HepG2 (cell line): ENCODE results near the gene MARF1. TPM values are rescaled to one million over a fixed set of nuclear protein-coding genes. Genes with fewer than 3 reads are reported as not detected.
A peak's percentile ranks its signal among the peaks of the same experiment; 100 is the strongest.

Experiments used
- DPF2 ChIP-seq: sonication (generic); formaldehyde crosslinking; IDR thresholded peaks from 2 replicates; pipeline ENCODE4 v1.4.0; 2020; ENCODE audit warnings: mild to moderate bottlenecking, low read depth, missing genetic modification reagents, borderline replicate concordance
- EED ChIP-seq: sonication (generic); formaldehyde crosslinking; IDR thresholded peaks from 2 replicates; pipeline ENCODE4 v1.5.0; 2020; ENCODE audit warnings: mild to moderate bottlenecking, missing genetic modification reagents
- HDAC1 ChIP-seq: sonication (generic); formaldehyde crosslinking; IDR thresholded peaks from 2 replicates; pipeline ENCODE4 v1.5.1; 2020; ENCODE audit warnings: mild to moderate bottlenecking, missing genetic modification reagents
- HOXA3 ChIP-seq: sonication (generic); formaldehyde crosslinking; IDR thresholded peaks from 2 replicates; pipeline ENCODE4 v1.5.0; 2020; ENCODE audit warnings: missing genetic modification reagents
- KMT2B ChIP-seq: IDR thresholded peaks from 2 replicates; pipeline ENCODE4 v1.6.1; 2016; ENCODE audit warnings: missing genetic modification reagents, missing compliant biosample characterization
- MAF1 ChIP-seq: sonication (generic); formaldehyde crosslinking; IDR thresholded peaks from 2 replicates; pipeline ENCODE4 v1.5.0; 2020; ENCODE audit warnings: missing genetic modification reagents, borderline replicate concordance
- MED1 ChIP-seq: sonication (generic); formaldehyde crosslinking; IDR thresholded peaks from 2 replicates; pipeline ENCODE4 v1.4.0; 2020; ENCODE audit warnings: missing genetic modification reagents
- MIER3 ChIP-seq: IDR thresholded peaks from 2 replicates; pipeline ENCODE4 v1.6.1; 2016; ENCODE audit warnings: missing compliant biosample characterization, borderline replicate concordance
- NFKB2 ChIP-seq: sonication (generic); formaldehyde crosslinking; IDR thresholded peaks from 2 replicates; pipeline ENCODE4 v1.4.0; 2020; ENCODE audit warnings: missing genetic modification reagents, borderline replicate concordance
- RBM22 ChIP-seq: fragments of 200-400 bp; formaldehyde crosslinking; optimal IDR thresholded peaks from 2 replicates; pipeline ENCODE3; 2017; ENCODE audit warnings: mild to moderate bottlenecking, low read length, moderate library complexity
- RBM39 ChIP-seq: fragments of 200-400 bp; formaldehyde crosslinking; IDR thresholded peaks from one replicate; pipeline ENCODE4 v1.6.1; 2018; ENCODE audit warnings: antibody characterized with exemption, mild to moderate bottlenecking, low read depth, low read length; ENCODE audit not compliant: poor library complexity, severe bottlenecking
- SAP130 ChIP-seq: IDR thresholded peaks from 2 replicates; pipeline ENCODE4 v1.6.1; 2016; ENCODE audit warnings: low read depth
- SMAD1 ChIP-seq: sonication (generic); formaldehyde crosslinking; IDR thresholded peaks from 2 replicates; pipeline ENCODE4 v1.4.0; 2020; ENCODE audit warnings: missing genetic modification reagents, low read depth, mild to moderate bottlenecking, borderline replicate concordance
- TRIM24 ChIP-seq: sonication (generic); formaldehyde crosslinking; IDR thresholded peaks from 2 replicates; pipeline ENCODE4 v1.8.0; 2022; ENCODE audit warnings: mild to moderate bottlenecking, missing genetic modification reagents
- ZNF441 ChIP-seq: sonication (generic); formaldehyde crosslinking; IDR thresholded peaks from 2 replicates; pipeline ENCODE4 v1.7.0; 2021; ENCODE audit warnings: missing genetic modification reagents, borderline replicate concordance
- ZNF460 ChIP-seq: sonication (generic); formaldehyde crosslinking; IDR thresholded peaks from 2 replicates; pipeline ENCODE4 v1.5.1; 2020; ENCODE audit warnings: missing genetic modification reagents, mild to moderate bottlenecking, borderline replicate concordance
- ZNF468 ChIP-seq: sonication (generic); formaldehyde crosslinking; IDR thresholded peaks from 2 replicates; pipeline ENCODE4 v1.8.0; 2022; ENCODE audit warnings: mild to moderate bottlenecking, moderate library complexity, missing genetic modification reagents
- ZNF652 ChIP-seq: IDR thresholded peaks from 2 replicates; pipeline ENCODE4 v1.6.1; 2016; ENCODE audit warnings: low read depth, borderline replicate concordance
- ZNF841 ChIP-seq: sonication (generic); formaldehyde crosslinking; IDR thresholded peaks from 2 replicates; pipeline ENCODE4 v1.8.1; 2023; ENCODE audit warnings: missing genetic modification reagents, borderline replicate concordance
- polyA plus RNA-seq, 8 experiments: library from polyadenylated mRNA; depleted of rRNA in 3 of 8; stranded (reverse) in 7 of 8; unstranded in 1 of 8; fragments of >200 nt; fragmentation: Illumina TruSeq in 4 of 8; extraction: Trizol in 4 of 8; gene quantifications; 2 replicates each; pipeline versions ENCODE4 v1.2.1 to v1.2.3, GENCODE V29; 2011 to 2016; ENCODE audit warnings: low read depth in 4 of 8, missing spikeins in 1 of 8, mixed read lengths in 1 of 8; ENCODE audit not compliant: insufficient read depth in 1 of 8
- total RNA-seq, 5 experiments: library from RNA; depleted of rRNA; stranded (reverse); fragments of >200 nt; fragmentation: Illumina TruSeq; extraction: Trizol; gene quantifications; 2 replicates each; pipeline ENCODE4 v1.2.3, GENCODE V29; 2016; ENCODE audit warnings: low read depth in 1 of 5
- TF ChIP-seq, protein P1 (sequence below): sonication (generic); formaldehyde crosslinking; IDR thresholded peaks from 2 replicates; pipeline ENCODE4 v1.8.0; 2022; ENCODE audit warnings: mild to moderate bottlenecking, missing genetic modification reagents, moderate library complexity
- TF ChIP-seq, protein P2 (sequence below): sonication (generic); formaldehyde crosslinking; IDR thresholded peaks from 2 replicates; pipeline ENCODE4 v1.4.0; 2020; ENCODE audit warnings: missing genetic modification reagents
- TF ChIP-seq, protein P3 (sequence below): sonication (generic); formaldehyde crosslinking; IDR thresholded peaks from 2 replicates; pipeline ENCODE4 v1.4.0; 2020; ENCODE audit warnings: low read depth, mild to moderate bottlenecking, missing genetic modification reagents
- TF ChIP-seq, protein P4 (sequence below): sonication (generic); formaldehyde crosslinking; IDR thresholded peaks from 2 replicates; pipeline ENCODE4 v1.4.0; 2020; ENCODE audit warnings: missing genetic modification reagents
- TF ChIP-seq, protein P5 (sequence below): sonication (generic); formaldehyde crosslinking; IDR thresholded peaks from 2 replicates; pipeline ENCODE4 v1.4.0; 2020; ENCODE audit warnings: missing genetic modification reagents
- TF ChIP-seq, protein P6 (sequence below): sonication (generic); formaldehyde crosslinking; IDR thresholded peaks from 2 replicates; pipeline ENCODE4 v1.4.0; 2020; ENCODE audit warnings: mild to moderate bottlenecking, missing genetic modification reagents

Gene MARF1
- total and polyA plus RNA-seq, 2 of the 13 experiments (the other 11 are each of a cell fraction or from before 2014, with no cell fraction given), result 8.7 to 20.7 TPM

DNA sequence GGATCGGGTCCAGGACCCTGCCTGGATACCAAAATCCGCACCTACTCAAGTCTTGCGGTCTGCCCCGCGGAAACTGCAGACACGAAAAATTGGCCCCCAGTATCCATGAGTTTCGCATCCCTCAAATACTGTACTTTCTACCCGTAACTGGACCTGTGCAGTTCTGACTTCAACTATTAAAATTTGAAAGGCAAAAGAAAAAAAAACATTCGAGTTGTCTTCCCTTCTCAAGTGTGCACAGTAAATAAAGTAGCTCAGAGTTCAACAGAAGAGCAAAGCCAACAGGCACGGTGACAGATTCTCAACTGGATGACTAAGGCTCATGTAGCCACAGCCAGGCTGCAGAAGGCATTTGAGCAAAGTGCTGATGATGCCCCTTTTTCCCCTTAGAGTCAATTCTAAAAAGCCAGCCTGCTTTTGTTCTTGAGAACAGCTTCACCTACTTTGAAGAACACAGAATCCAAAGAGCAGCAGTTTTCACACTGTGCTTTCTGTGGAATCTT lies 32.5 kb downstream of the MARF1 start (continued):
- TF ChIP-seq, protein P1, sequence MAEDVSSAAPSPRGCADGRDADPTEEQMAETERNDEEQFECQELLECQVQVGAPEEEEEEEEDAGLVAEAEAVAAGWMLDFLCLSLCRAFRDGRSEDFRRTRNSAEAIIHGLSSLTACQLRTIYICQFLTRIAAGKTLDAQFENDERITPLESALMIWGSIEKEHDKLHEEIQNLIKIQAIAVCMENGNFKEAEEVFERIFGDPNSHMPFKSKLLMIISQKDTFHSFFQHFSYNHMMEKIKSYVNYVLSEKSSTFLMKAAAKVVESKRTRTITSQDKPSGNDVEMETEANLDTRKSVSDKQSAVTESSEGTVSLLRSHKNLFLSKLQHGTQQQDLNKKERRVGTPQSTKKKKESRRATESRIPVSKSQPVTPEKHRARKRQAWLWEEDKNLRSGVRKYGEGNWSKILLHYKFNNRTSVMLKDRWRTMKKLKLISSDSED, result no peak
- TF ChIP-seq, protein P2, sequence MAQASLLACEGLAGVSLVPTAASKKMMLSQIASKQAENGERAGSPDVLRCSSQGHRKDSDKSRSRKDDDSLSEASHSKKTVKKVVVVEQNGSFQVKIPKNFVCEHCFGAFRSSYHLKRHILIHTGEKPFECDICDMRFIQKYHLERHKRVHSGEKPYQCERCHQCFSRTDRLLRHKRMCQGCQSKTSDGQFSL (CRISPR knock-in tag), result no peak
- TF ChIP-seq MAF1 (no peak), TRIM24 (CRISPR knock-in tag) (no peak), ZNF468 (no peak), DPF2 (CRISPR knock-in tag) (peak; percentile 86), HDAC1 (peak; percentile 82), NFKB2 (CRISPR knock-in tag) (no peak), MED1 (peak; percentile 98), KMT2B (CRISPR knock-in tag) (no peak), RBM22 (no peak), HOXA3 (CRISPR knock-in tag) (peak; percentile 54), SMAD1 (CRISPR knock-in tag) (no peak), SAP130 (CRISPR knock-in tag) (peak; percentile 84), ZNF652 (peak; percentile 50; the same call in 1 of the 2 replicates), ZNF841 (CRISPR knock-in tag) (no peak), MIER3 (CRISPR knock-in tag) (peak; percentile 88), ZNF441 (CRISPR knock-in tag) (peak; percentile 91; the same call in 1 of the 2 replicates), EED (no peak), RBM39 (no peak), ZNF460 (CRISPR knock-in tag) (peak; percentile 15; the same call in 1 of the 2 replicates)
- TF ChIP-seq, protein P3, sequence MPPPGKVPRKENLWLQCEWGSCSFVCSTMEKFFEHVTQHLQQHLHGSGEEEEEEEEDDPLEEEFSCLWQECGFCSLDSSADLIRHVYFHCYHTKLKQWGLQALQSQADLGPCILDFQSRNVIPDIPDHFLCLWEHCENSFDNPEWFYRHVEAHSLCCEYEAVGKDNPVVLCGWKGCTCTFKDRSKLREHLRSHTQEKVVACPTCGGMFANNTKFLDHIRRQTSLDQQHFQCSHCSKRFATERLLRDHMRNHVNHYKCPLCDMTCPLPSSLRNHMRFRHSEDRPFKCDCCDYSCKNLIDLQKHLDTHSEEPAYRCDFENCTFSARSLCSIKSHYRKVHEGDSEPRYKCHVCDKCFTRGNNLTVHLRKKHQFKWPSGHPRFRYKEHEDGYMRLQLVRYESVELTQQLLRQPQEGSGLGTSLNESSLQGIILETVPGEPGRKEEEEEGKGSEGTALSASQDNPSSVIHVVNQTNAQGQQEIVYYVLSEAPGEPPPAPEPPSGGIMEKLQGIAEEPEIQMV (CRISPR knock-in tag), result no peak
- TF ChIP-seq, protein P4, sequence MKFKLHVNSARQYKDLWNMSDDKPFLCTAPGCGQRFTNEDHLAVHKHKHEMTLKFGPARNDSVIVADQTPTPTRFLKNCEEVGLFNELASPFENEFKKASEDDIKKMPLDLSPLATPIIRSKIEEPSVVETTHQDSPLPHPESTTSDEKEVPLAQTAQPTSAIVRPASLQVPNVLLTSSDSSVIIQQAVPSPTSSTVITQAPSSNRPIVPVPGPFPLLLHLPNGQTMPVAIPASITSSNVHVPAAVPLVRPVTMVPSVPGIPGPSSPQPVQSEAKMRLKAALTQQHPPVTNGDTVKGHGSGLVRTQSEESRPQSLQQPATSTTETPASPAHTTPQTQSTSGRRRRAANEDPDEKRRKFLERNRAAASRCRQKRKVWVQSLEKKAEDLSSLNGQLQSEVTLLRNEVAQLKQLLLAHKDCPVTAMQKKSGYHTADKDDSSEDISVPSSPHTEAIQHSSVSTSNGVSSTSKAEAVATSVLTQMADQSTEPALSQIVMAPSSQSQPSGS (CRISPR knock-in tag), result peak; percentile 60; the same call in 1 of the 2 replicates
- TF ChIP-seq, protein P5, sequence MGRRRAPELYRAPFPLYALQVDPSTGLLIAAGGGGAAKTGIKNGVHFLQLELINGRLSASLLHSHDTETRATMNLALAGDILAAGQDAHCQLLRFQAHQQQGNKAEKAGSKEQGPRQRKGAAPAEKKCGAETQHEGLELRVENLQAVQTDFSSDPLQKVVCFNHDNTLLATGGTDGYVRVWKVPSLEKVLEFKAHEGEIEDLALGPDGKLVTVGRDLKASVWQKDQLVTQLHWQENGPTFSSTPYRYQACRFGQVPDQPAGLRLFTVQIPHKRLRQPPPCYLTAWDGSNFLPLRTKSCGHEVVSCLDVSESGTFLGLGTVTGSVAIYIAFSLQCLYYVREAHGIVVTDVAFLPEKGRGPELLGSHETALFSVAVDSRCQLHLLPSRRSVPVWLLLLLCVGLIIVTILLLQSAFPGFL, result no peak
- TF ChIP-seq, protein P6, sequence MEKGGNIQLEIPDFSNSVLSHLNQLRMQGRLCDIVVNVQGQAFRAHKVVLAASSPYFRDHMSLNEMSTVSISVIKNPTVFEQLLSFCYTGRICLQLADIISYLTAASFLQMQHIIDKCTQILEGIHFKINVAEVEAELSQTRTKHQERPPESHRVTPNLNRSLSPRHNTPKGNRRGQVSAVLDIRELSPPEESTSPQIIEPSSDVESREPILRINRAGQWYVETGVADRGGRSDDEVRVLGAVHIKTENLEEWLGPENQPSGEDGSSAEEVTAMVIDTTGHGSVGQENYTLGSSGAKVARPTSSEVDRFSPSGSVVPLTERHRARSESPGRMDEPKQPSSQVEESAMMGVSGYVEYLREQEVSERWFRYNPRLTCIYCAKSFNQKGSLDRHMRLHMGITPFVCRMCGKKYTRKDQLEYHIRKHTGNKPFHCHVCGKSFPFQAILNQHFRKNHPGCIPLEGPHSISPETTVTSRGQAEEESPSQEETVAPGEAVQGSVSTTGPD (CRISPR knock-in tag), result no peak
